Subcutaneous adipose tissue (tissue), 4 donors: ENCODE results near the gene RANBP3. TPM values are rescaled to one million over a fixed set of nuclear protein-coding genes. Genes with fewer than 3 reads are reported as not detected.

Experiments used
- CTCF ChIP-seq: fragments of 450-650 bp; IDR thresholded peaks from one replicate; pipeline ENCODE4 v1.5.1; 2016; ENCODE audit warnings: low read depth, mild to moderate bottlenecking, control low read depth, antibody characterized with exemption, moderate library complexity
- total RNA-seq, 4 donors: library from RNA; depleted of rRNA; stranded (reverse); fragments of >200 nt; gene quantifications; one replicate each; pipeline ENCODE4 v1.1.0, GENCODE V29; 2016

The RANBP3 gene
- total RNA-seq, 4 donors from 2014 or later: 28.8 to 84.2 (median 57.7) TPM

DNA sequence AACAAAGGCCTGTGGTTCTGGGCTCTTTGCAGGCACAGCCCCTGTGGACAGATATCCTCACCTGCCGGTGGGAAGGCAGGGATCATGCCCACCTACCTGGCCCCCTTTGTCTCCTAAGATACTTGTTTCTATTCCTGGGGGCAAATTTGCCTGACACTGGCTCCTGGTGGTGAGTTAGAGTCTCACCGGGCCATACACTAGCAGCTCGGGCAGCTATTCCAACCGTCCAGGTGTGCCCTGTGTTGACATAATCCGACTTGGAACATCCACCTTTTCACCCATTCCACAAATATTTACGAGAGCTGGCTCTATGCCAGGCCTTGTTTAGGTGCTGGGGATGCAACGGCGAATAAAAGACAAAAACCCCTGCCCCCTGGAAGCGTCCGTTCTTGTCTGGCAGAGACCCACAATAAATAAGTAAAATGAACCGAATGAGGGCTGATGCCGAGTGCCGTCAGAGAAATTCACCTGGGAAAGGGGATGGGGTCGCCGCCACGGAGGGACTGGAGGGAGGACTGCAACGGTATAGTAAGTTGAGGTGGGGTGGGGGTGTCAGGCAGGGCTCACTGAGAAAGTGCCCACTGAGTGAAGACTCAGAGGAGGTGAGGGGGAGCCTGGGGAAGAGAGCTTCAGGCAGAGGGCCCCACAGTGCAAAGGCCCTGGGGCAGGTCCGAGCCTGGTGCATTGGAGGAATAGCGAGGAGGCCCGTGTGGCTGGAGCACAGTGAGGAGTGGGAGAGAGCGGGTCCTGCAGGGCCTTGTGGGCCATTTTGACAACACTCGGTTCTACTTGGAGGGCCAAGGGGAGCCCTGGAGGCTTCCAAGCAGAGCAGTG, 43.2 kb upstream of the RANBP3 start:
- no peak for TF ChIP-seq CTCF

GRCh38 chr19:6020166-6020882, 42.4 kb upstream of the RANBP3 start:
- TF ChIP-seq CTCF: no peak

GRCh38 chr19:6018786-6019185, 40.8 kb upstream of the RANBP3 start:
- no peak for TF ChIP-seq CTCF

DNA sequence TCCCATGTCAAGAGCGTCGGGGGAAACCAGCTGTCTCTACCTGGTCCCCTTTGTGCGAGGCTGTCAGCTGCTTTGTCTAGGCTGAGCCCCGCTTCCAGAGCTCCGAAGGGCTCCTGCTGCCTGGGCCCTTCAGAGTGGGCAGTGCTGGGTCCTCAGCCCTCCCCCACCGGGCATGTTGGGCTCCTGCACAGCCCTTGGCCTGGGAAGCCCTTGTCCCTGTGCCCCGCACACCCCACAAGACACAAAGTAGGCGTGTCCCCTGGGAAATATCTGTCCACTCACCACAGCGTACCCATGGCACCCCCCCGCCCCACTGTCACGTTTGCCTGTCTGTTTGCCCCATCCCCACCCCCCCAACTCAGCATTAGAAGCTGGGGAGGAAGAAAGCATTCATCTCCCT, 39.6 kb upstream of the RANBP3 start:
- TF ChIP-seq CTCF: no peak

DNA sequence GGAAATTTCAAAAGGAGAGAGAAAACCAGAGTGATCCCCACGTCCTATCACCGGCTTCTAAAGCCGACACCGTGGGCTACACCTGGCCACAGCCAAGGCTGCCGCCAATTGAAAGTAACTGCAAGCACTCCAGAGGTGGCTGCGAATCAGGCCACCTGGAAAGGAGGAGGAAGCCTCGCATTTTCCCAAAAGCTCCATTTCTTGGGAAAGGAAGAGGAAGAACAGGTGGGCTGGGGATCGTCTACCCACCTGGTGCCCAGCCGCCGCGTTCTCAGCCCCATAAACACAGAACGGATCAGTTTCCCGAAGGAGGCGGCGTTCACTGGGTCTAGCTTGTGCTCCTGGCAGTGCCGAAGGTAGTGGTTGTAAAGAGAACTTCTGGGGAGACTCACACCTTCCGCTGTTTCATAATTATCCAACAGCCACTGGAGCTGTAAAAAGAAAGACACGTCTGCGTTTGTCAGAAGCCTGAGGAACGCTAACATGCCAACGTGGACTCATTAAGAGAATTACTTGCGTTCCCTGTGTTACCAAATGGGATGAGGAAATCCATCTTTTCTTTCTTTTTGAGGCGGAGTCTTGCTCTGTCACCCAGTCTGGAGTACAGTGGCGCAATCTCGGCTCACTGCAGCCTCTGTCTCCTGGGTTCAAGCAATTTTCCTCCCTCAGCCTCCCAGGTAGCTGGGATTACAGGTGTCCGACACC, 38.1 kb upstream of the RANBP3 start:
- no peak for TF ChIP-seq CTCF

DNA sequence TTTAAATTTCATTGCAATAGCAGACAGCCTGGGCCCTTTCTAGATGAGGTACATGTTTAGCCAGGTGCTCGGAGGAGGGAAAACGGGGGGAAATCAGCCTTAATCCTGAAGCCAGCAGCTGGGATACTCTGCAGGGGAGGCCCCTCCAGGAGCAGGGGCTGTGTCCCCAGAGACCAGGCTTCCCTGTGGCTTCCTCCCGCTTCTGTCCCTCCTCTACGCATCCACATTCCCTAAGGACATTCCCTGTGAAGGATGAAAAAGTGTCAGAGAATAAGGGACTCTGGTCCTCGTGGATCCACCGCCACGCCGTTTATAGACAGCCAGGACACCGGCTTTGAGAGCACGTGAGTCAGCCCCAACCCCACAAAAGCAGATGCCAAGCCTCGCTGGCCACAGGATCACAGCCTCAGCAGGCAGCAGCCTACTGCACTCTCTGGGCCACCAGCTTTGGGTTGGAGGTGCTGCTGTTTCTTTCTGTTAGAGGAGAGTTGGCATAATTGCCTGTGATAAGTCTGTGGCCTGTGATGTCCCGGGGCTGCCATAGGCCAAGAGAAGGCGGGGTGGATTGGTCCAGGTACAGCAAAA, 36.7 kb upstream of the RANBP3 start:
- no peak for TF ChIP-seq CTCF
